GM19099 (cell line): ENCODE data around the gene IMMT.

Experiments used
- POLR2A ChIP-seq: IDR thresholded peaks from 3 replicates; pipeline ENCODE4 v1.6.1; 2011; ENCODE audit warnings: low read depth; ENCODE audit not compliant: insufficient read length; ENCODE audit errors: extremely low read depth

IMMT gene

GRCh38 chr2:86231680-86232372 lies 36.6 kb upstream of the IMMT start:
- no peak for TF ChIP-seq POLR2A

- no peak for TF ChIP-seq POLR2A
Observed at GRCh38 chr2:86230961-86231360, 35.7 kb upstream of the IMMT start.

- no peak for TF ChIP-seq POLR2A
Observed at GRCh38 chr2:86229221-86229620, 34.0 kb upstream of the IMMT start.

- no peak for TF ChIP-seq POLR2A
Observed at GRCh38 chr2:86227685-86228084, 32.4 kb upstream of the IMMT start.

GRCh38 chr2:86226636-86227520 lies 31.6 kb upstream of the IMMT start:
- no peak for TF ChIP-seq POLR2A

GRCh38 chr2:86226070-86226469 lies 30.8 kb upstream of the IMMT start:
- TF ChIP-seq POLR2A, result no peak

GRCh38 chr2:86225581-86225980 lies 30.3 kb upstream of the IMMT start:
- peak; percentile 60 for TF ChIP-seq POLR2A

GRCh38 chr2:86224645-86225355 lies 29.5 kb upstream of the IMMT start:
- TF ChIP-seq POLR2A, result no peak

GRCh38 chr2:86223927-86224560 lies 28.8 kb upstream of the IMMT start:
- no peak for TF ChIP-seq POLR2A

- no peak for TF ChIP-seq POLR2A
Observed at GRCh38 chr2:86223140-86223926, 28.1 kb upstream of the IMMT start.

- no peak for TF ChIP-seq POLR2A
Observed at GRCh38 chr2:86221066-86221684, 25.9 kb upstream of the IMMT start.

GRCh38 chr2:86219896-86220295 lies 24.6 kb upstream of the IMMT start:
- no peak for TF ChIP-seq POLR2A

- no peak for TF ChIP-seq POLR2A
Observed at GRCh38 chr2:86218124-86218523, 22.9 kb upstream of the IMMT start.
